ENCODE results near the gene TMEM82. TPM values are rescaled to one million over a fixed set of nuclear protein-coding genes. Genes with fewer than 3 reads are reported as not detected.

TMEM82 gene
- total and polyA plus RNA-seq, 2 of the 13 experiments (the other 11 are each of a cell fraction or from before 2014, with no cell fraction given) = 0.24 to 0.97 TPM

- TF ChIP-seq HNF4A (CRISPR knock-in tag; IDR thresholded peaks at IDR 0.05) (peak; percentile 44), ZNF747 (CRISPR knock-in tag; IDR thresholded peaks at IDR 0.05; ENCODE audit: borderline replicate concordance) (peak; percentile 38; the same call in 1 of the 2 replicates), ESRRA (CRISPR knock-in tag; IDR thresholded peaks at IDR 0.05; ENCODE audit: low read depth) (no peak), ZNF441 (CRISPR knock-in tag; IDR thresholded peaks at IDR 0.05; ENCODE audit: borderline replicate concordance) (0 out of 2 replicates have a peak, but pooled peaks have one; percentile 53), ZNF24 (IDR thresholded peaks at IDR 0.05) (no peak), SAP130 (CRISPR knock-in tag; IDR thresholded peaks at IDR 0.05; ENCODE audit: low read depth) (peak; percentile 67), DNMT1 (CRISPR knock-in tag; IDR thresholded peaks at IDR 0.05) (no peak), AGO2 (optimal IDR thresholded peaks at IDR 0.05; ENCODE audit: low read depth, low read length) (peak; percentile 31), CEBPG (CRISPR knock-in tag; IDR thresholded peaks at IDR 0.05) (0 out of 2 replicates have a peak, but pooled peaks have one; percentile 26), ZNF749 (CRISPR knock-in tag; IDR thresholded peaks at IDR 0.05; ENCODE audit: borderline replicate concordance) (no peak), ZSCAN22 (CRISPR knock-in tag; IDR thresholded peaks at IDR 0.05) (no peak), RBM39 (IDR thresholded peaks at IDR 0.05; ENCODE audit: low read depth, low read length, poor library complexity, severe bottlenecking) (no peak), PITX1 (CRISPR knock-in tag; IDR thresholded peaks at IDR 0.05) (no peak), AKAP8 (CRISPR knock-in tag; IDR thresholded peaks at IDR 0.05) (no peak), SRF (IDR thresholded peaks at IDR 0.05; ENCODE audit: low read depth, low read length) (no peak), EED (CRISPR knock-in tag; IDR thresholded peaks at IDR 0.05) (0 out of 2 replicates have a peak, but pooled peaks have one; percentile 22), ZFX (CRISPR knock-in tag; IDR thresholded peaks at IDR 0.05; ENCODE audit: low read depth) (peak; percentile 70), GATAD1 (CRISPR knock-in tag; IDR thresholded peaks at IDR 0.05) (peak; percentile 42; the same call in 1 of the 2 replicates), ELK4 (CRISPR knock-in tag; IDR thresholded peaks at IDR 0.05; ENCODE audit: borderline replicate concordance) (no peak), ZBTB25 (CRISPR knock-in tag; IDR thresholded peaks at IDR 0.05) (0 out of 2 replicates have a peak, but pooled peaks have one; percentile 24), NAIF1 (CRISPR knock-in tag; IDR thresholded peaks at IDR 0.05; ENCODE audit: borderline replicate concordance) (no peak), ZNF280D (CRISPR knock-in tag; IDR thresholded peaks at IDR 0.05) (no peak)
These were observed 1.1 kb upstream of the TMEM82 start (continued) for GRCh38 chr1:15740924-15741850.
